NCI-H446 (cell line): Measurements from ENCODE around the gene DUSP10.

Source experiments
- DNase-seq, 2 experiments: peaks; one replicate each; lab custom pipeline; 2025; lab: John Stamatoyannopoulos, UW

Gene DUSP10

GRCh38 chr1:221695301-221695700 lies 46.6 kb downstream of the DUSP10 start:
- no peak for DNase-seq

- no peak for DNase-seq
These were observed 47.8 kb downstream of the DUSP10 start for GRCh38 chr1:221694109-221694508.

- no peak for DNase-seq
These were observed 48.8 kb downstream of the DUSP10 start for GRCh38 chr1:221693087-221693486.

- DNase-seq: no peak
These were observed 49.2 kb downstream of the DUSP10 start for GRCh38 chr1:221692643-221693042.

GRCh38 chr1:221691261-221691660 lies 50.6 kb downstream of the DUSP10 start:
- DNase-seq: no peak

GRCh38 chr1:221690858-221691257 lies 51.0 kb downstream of the DUSP10 start:
- no peak for DNase-seq

GRCh38 chr1:221689138-221689537 lies 52.8 kb downstream of the DUSP10 start:
- no peak for DNase-seq

GRCh38 chr1:221688488-221688843 lies 53.4 kb downstream of the DUSP10 start:
- no peak for DNase-seq

GRCh38 chr1:221687836-221688487 lies 53.9 kb downstream of the DUSP10 start:
- DNase-seq: no peak

- DNase-seq: no peak
These were observed 58.2 kb downstream of the DUSP10 start for GRCh38 chr1:221683681-221684080.

- DNase-seq: no peak
These were observed 61.8 kb downstream of the DUSP10 start for GRCh38 chr1:221680085-221680484.

- no peak for DNase-seq
These were observed 63.9 kb downstream of the DUSP10 start for GRCh38 chr1:221678014-221678413.

- no peak for DNase-seq
These were observed 65.7 kb downstream of the DUSP10 start for GRCh38 chr1:221675880-221676800.

- DNase-seq: no peak
These were observed 68.9 kb downstream of the DUSP10 start for GRCh38 chr1:221672965-221673364.

GRCh38 chr1:221672239-221672645 lies 69.6 kb downstream of the DUSP10 start:
- no peak for DNase-seq

GRCh38 chr1:221670081-221670480 lies 71.8 kb downstream of the DUSP10 start:
- DNase-seq: no peak

GRCh38 chr1:221669441-221669840 lies 72.4 kb downstream of the DUSP10 start:
- DNase-seq: no peak

- no peak for DNase-seq
These were observed 74.4 kb downstream of the DUSP10 start for GRCh38 chr1:221667504-221667903.

GRCh38 chr1:221664253-221664652 lies 77.6 kb downstream of the DUSP10 start:
- no peak for DNase-seq

- no peak for DNase-seq
These were observed 78.6 kb downstream of the DUSP10 start for GRCh38 chr1:221663321-221663720.

GRCh38 chr1:221655766-221656305 lies 86.1 kb downstream of the DUSP10 start:
- no peak for DNase-seq
